Measurements from ENCODE around the gene DXO.
A peak's percentile ranks its signal among the peaks of the same experiment; 100 is the strongest.
"Not testable (repeated sequence)": the region's sequence is repeated elsewhere in the genome, so short reads cannot be mapped to it uniquely, and the experiment has no call there.

The DXO gene

GRCh38 chr6:31971993-31972708, at the start of gene DXO:
DXO (minus strand) TSS chr6:31972138; CDS start chr6:31971675, 463 bp downstream.
- DNase-seq = peak; percentile 95

- not testable (repeated sequence) for DNase-seq
Observed at GRCh38 chr6:32014547-32014946, 42.6 kb upstream of the DXO start, which contains the start of gene C4B. C4B (plus strand) TSS chr6:32014795; CDS start chr6:32014846, 51 bp downstream.

- DNase-seq = not testable (repeated sequence)
Observed at GRCh38 chr6:32013738-32014137, 41.8 kb upstream of the DXO start.

- DNase-seq = not testable (repeated sequence)
Observed at GRCh38 chr6:32012941-32013617, 41.1 kb upstream of the DXO start.

- not testable (repeated sequence) for DNase-seq
Observed at GRCh38 chr6:32010856-32011530, 39.1 kb upstream of the DXO start.

- not testable (repeated sequence) for DNase-seq
Observed at GRCh38 chr6:32009537-32009936, 37.6 kb upstream of the DXO start.

GRCh38 chr6:32008616-32009015, 36.7 kb upstream of the DXO start:
- not testable (repeated sequence) for DNase-seq

GRCh38 chr6:32008037-32008436, 36.1 kb upstream of the DXO start:
- not testable (repeated sequence) for DNase-seq

- DNase-seq = not testable (repeated sequence)
Observed at GRCh38 chr6:32007086-32007485, 35.1 kb upstream of the DXO start.

- DNase-seq = not testable (repeated sequence)
Observed at GRCh38 chr6:32005991-32006529, 34.1 kb upstream of the DXO start.

GRCh38 chr6:32005538-32005880, 33.6 kb upstream of the DXO start:
- not testable (repeated sequence) for DNase-seq

- not testable (repeated sequence) for DNase-seq
Observed at GRCh38 chr6:32004864-32005537, 33.1 kb upstream of the DXO start.

GRCh38 chr6:32004393-32004792, 32.5 kb upstream of the DXO start:
- not testable (repeated sequence) for DNase-seq

GRCh38 chr6:32003301-32003700, 31.4 kb upstream of the DXO start:
- not testable (repeated sequence) for DNase-seq

GRCh38 chr6:32002546-32003268, 30.8 kb upstream of the DXO start:
- not testable (repeated sequence) for DNase-seq

- not testable (repeated sequence) for DNase-seq
Observed at GRCh38 chr6:31996385-31996784, 24.4 kb upstream of the DXO start.

GRCh38 chr6:31994421-31994820, 22.5 kb upstream of the DXO start:
- not testable (repeated sequence) for DNase-seq

- DNase-seq = not testable (repeated sequence)
Observed at GRCh38 chr6:31989363-31989762, 17.4 kb upstream of the DXO start.

GRCh38 chr6:31981744-31982143, 9.8 kb upstream of the DXO start, which contains the start of gene C4A:
C4A (plus strand) TSS chr6:31982057; CDS start chr6:31982108, 51 bp downstream.
- not testable (repeated sequence) for DNase-seq

GRCh38 chr6:31980998-31981397, 9.1 kb upstream of the DXO start:
- not testable (repeated sequence) for DNase-seq

GRCh38 chr6:31980195-31980876, 8.4 kb upstream of the DXO start:
- not testable (repeated sequence) for DNase-seq

All from stimulated activated CD4-positive, alpha-beta T cell treated with anti-CD3 and anti-CD28 coated beads, Interleukin-12 subunit alpha, Interleukin-12 subunit beta, amount 100 ng/mL, for 4 hours (primary cell).